GM18909 (cell line): ENCODE results near the gene FAM78B.
A peak's percentile ranks its signal among the peaks of the same experiment; 100 is the strongest.

Source experiments
- ATAC-seq: cut with Tn5 transposase; IDR thresholded peaks from one replicate; pipeline ENCODE4 v1.9.1; 2021; ENCODE audit warnings: mild to moderate bottlenecking; ENCODE audit not compliant: unreplicated experiment, poor library complexity

FAM78B gene

GRCh38 chr1:166165661-166166328 lies 1.0 kb downstream of the FAM78B start:
- ATAC-seq, result peak; percentile 1

- ATAC-seq, result peak; percentile 34
Measured at GRCh38 chr1:166164995-166165660, 1.7 kb downstream of the FAM78B start.

GRCh38 chr1:166164646-166164994 lies 2.2 kb downstream of the FAM78B start:
- ATAC-seq, result no peak

- ATAC-seq, result no peak
Measured at GRCh38 chr1:166159656-166160055, 7.1 kb downstream of the FAM78B start.

- ATAC-seq, result no peak
Measured at GRCh38 chr1:166156674-166157073, 10.1 kb downstream of the FAM78B start.

- ATAC-seq, result no peak
Measured at GRCh38 chr1:166155108-166155507, 11.7 kb downstream of the FAM78B start.

- ATAC-seq, result no peak
Measured at GRCh38 chr1:166153525-166154314, 13.1 kb downstream of the FAM78B start.

GRCh38 chr1:166152978-166153377 lies 13.8 kb downstream of the FAM78B start:
- ATAC-seq, result no peak

GRCh38 chr1:166151804-166152203 lies 15.0 kb downstream of the FAM78B start:
- no peak for ATAC-seq

GRCh38 chr1:166145499-166145898 lies 21.3 kb downstream of the FAM78B start:
- no peak for ATAC-seq

- no peak for ATAC-seq
Measured at GRCh38 chr1:166141969-166142368, 24.8 kb downstream of the FAM78B start.

- no peak for ATAC-seq
Measured at GRCh38 chr1:166140251-166140650, 26.6 kb downstream of the FAM78B start.

- no peak for ATAC-seq
Measured at GRCh38 chr1:166139735-166140134, 27.1 kb downstream of the FAM78B start.

- no peak for ATAC-seq
Measured at GRCh38 chr1:166136699-166137401, 30.0 kb downstream of the FAM78B start.

GRCh38 chr1:166136222-166136621 lies 30.6 kb downstream of the FAM78B start:
- no peak for ATAC-seq

- ATAC-seq, result no peak
Measured at GRCh38 chr1:166133857-166134256, 32.9 kb downstream of the FAM78B start.

- no peak for ATAC-seq
Measured at GRCh38 chr1:166133276-166133841, 33.4 kb downstream of the FAM78B start.

GRCh38 chr1:166132496-166132895 lies 34.3 kb downstream of the FAM78B start:
- no peak for ATAC-seq

GRCh38 chr1:166129006-166129405 lies 37.8 kb downstream of the FAM78B start:
- no peak for ATAC-seq

- ATAC-seq, result no peak
Measured at GRCh38 chr1:166128195-166128594, 38.6 kb downstream of the FAM78B start.
